IPS-NIHi7 (cell line): ENCODE data around the gene NSD2.
"Not testable (repeated sequence)": the region's sequence is repeated elsewhere in the genome, so short reads cannot be mapped to it uniquely, and the experiment has no call there.

Experiments used
- DNase-seq: peaks from one replicate; pipeline ENCODE4 v3.0.0; 2012; ENCODE audit warnings: mixed read lengths; ENCODE audit errors: extremely low spot score

Gene NSD2

DNA sequence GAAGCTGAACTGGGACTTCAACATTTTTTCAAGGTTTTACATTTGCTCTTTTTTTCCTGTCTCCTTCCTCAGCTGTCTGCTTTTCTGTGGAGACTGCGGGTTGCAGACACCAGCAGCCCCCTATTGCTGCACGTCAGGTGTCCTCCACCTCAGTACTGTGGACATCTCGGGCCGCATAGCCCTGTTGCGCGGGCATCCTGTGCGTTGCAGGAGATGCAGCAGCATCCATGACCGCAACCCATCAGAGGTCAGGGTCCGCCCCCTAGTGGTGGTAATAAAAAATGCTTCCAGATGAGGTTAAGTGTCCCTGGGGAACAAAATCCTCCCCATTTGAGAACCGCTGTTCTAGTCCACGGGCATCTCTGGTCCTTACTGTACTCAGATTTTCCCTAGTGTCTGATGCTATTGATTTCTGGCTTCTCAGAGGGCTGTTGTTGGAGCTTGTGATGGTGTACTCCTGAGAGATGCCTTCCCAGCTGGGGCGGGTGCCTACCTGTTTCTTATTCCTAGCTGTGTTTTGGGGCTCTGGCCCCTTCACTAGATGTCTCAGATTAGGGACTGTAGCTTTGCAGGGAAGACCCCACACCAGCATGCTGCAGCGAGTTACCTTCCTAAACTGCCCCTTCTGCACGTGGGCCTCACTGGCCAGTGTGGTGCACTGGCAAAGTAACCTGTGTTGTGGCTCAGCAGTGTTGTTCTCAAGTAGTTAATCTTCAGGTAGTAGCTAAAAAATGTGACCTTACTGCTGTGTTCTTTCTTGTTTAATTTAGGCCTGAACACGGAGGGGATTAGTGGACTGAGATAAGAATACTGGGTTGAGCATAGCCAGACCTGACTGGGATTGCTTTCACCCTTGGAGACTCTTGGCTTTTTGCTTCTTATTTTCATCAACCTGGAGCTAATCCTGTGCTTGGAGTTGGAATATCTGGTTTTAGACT lies 28.2 kb downstream of the NSD2 start:
- DNase-seq, result peak; percentile 96

DNA sequence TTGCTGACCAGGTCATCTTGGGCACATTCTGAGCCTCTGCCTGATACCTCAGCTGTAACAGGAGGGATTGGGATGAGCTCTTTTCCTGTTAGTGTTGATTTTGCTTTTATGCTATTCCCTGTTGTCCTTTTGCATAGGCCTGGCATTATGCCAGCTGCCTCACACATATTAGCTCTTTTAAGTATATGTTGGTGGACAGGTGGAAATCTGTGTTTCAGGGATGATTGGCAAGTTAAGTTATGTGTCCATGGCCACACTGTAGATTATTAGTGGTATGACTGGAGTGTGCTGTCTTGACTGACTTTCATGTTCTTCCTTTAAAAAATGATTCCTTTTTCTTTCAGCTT lies 28.9 kb downstream of the NSD2 start:
- no peak for DNase-seq

DNA sequence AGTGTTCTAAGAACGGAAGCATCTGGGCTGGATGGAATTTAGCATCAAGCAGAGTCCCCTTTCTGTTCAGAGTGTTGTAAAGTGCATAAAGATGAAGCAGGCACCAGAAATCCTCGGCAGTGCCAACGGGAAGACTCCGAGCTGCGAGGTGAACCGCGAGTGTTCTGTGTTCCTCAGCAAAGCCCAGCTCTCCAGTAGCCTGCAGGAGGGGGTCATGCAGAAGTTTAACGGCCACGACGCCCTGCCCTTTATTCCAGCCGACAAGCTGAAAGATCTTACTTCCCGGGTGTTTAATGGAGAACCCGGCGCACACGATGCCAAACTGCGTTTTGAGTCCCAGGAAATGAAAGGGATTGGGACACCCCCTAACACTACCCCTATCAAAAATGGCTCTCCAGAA lies 29.4 kb downstream of the NSD2 start:
- DNase-seq, result no peak

DNA sequence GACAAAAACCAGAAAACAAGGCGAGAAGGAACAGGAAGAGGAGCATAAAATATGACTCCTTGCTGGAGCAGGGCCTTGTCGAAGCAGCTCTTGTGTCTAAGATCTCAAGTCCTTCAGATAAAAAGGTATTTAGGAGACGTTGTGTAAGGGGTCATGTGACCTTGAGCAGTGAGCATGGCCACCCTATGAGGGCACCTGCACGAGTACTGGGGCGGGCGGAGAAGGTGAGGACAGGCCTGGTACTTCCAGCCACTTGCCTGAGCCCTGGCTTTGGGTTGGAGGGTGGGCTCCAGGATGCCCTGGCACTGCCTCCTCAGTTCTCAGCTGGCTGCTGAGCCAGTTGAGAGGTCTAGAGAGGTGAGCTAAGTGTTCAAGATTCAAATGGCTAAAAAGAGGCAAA lies 29.9 kb downstream of the NSD2 start:
- DNase-seq, result no peak

DNA sequence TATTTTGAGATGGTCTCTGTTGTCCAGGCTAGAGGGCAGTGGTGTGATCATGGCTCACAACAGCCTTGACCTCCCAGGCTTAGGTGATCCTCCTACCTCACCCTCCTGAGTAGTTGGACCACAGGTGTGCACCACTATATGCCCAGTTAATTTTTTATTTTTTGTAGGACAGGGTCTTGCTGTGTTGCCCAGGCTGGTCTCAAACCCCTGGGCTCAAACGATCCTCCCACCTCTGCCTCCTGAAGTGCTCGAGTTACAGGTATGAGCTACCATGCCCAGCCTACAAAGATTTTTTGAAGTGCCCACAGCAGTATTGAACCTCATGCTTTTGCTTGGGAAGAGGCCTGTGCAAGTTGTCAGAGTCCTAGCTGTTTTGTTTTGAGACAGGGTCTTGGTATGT lies 31.1 kb downstream of the NSD2 start:
- no peak for DNase-seq

DNA sequence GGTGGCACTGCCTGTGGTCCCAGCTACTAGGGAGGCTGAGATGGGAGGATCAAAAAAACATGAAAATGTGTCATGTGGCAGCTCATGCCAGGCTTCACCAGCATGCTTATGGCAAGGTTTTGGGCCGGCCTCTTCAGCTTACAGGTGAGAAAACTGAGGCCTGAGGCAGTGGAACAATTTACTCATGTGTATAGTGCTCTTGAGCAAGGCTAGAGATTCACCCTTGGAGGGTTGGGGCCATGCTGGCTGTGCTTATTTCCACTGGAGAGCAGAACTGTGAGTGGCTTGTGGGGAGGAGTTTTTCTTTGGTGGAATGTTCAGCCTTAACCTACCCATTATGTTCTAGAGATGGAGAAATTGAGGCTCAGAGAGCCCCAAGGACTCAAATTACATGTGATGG lies 31.8 kb downstream of the NSD2 start:
- no peak for DNase-seq

DNA sequence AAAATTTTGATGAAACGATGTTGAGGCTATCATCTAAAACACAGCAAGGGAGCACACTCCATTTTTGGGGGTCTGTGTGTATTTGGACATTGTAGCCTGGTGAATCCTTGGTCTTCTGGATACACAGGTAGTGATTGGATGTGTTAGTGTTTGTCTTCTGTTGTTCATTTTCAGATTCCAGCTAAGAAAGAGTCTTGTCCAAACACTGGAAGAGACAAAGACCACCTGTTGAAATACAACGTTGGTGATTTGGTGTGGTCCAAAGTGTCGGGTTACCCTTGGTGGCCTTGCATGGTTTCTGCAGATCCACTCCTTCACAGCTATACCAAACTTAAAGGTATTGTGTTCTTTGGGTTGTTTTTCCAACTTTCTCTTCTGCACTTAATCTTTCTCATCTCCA lies 32.8 kb downstream of the NSD2 start:
- DNase-seq, result no peak

DNA sequence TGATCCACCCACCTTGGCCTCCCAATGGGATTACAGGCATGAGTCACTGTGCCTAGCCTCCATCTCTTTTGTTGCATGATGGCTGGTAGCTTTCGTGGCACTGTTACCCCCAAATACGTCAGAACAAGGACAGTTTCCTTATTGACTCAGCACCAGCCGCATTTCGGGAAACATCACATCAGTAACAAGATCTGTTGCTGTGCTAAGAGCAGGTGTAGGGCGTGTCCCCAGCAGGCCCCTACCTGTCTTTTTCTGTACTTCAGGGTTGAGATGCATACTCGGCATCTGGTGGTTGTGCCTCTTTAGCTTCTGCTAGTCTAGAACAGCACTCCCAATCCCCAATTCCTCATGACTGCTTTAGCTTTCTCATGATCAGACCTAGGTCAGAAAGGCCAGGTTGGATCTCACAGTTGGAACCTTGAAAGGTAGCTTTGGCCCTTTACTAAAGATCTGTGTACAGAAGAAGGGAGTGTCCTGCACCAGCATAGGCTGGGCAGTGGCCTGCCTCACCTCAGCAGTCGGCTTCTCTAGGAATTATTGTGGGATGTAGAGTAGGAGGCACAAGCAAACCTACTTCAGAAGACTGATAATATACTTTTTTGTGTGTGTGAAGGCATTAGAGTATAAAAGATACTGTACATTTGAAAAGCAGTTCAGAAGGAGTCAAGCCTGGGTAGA lies 36.8 kb downstream of the NSD2 start:
- DNase-seq, result no peak

DNA sequence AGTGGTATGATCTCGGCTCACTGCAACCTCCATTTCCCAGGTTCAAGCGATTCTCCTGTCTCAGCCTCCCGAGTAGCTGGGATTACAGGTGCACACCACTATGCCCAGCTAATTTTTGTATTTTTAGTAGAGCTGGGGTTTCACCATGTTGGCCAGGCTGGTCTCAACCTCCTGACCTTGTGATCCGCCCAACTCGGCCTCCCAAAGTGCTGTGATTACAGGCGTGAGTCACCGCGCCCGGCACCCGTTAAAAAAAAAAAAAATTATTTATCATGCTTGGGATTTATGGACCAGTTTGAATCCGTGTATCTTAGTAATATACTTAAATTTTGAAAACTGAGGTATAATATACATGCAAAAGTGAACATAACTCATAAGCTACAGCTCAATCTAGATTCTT lies 38.5 kb downstream of the NSD2 start:
- DNase-seq, result not testable (repeated sequence)

DNA sequence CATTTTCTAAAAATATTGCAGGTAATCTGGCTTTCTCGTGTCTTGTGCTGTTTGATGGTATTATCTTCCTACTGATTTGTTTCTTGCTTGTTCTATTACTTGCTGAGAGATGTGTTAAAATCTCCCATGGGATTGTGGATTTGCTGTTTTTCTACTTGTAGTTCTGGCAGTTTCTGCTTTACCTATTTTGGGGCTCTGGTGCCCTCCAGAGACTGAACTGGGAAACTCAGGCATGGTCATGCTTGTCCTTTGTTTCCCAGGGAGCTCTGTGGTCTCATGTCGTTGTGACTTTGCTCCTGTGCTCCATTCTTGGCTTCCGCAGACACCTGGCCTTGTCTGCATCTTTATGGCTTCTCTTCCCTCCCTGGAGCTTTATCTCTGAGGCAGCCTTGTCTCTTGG lies 39.5 kb downstream of the NSD2 start:
- DNase-seq, result peak; percentile 79

DNA sequence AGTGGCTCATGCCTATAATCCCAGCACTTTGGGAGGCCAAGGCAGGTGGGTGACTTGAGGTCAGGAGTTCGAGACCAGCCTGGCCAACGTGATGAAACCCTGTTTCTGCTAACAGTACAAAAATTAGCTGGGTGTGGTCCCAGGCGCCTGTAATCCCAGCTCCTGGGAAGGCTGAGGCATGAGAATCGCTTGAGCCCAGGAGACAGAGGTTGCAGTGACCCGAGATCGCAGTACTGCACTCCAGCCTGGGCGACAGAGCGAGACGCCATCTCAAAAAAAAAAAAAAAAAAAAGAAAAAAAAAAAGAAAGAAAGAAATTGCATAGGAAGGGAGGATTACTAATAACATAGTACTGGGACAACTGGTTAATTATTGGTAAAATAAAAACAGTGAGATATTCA lies 40.1 kb downstream of the NSD2 start:
- DNase-seq, result not testable (repeated sequence)

DNA sequence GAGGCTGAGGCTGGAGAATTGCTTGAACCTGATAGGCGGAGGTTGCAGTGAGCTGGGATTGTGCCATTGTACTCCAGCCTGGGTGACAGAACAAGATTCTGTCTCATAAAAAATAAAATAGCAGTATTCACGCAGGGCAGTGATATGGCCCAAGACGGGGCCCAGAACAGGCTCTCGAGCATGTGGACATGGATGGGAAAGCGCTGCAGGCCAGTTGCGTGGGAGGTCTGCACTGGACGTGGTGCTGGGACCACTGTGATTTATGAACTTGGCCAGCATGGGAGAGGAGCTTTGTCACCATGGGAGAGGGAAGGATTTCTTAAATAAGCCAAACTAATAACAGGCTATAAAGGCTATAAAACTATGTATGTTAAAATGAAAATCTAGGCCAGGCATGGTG lies 51.6 kb downstream of the NSD2 start:
- no peak for DNase-seq

DNA sequence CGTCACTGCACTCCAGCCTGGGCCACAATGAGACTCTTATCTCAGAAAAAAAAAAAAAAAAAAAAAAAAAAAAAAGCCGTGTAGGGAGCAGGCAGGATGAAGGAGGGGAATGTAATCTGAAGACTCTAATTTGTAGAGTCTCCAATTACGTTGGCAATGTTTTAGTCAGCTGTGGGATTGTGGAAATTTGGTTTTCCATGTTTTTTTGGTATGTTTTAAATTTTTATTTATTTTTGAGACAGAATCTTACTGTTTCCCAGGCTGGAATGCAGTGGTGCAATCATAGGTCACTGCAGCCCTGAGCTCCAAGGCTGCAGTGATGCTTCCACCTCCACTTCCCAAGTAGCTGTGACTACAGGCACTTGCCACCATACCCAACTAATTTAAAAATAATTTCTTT lies 56.5 kb downstream of the NSD2 start:
- no peak for DNase-seq

DNA sequence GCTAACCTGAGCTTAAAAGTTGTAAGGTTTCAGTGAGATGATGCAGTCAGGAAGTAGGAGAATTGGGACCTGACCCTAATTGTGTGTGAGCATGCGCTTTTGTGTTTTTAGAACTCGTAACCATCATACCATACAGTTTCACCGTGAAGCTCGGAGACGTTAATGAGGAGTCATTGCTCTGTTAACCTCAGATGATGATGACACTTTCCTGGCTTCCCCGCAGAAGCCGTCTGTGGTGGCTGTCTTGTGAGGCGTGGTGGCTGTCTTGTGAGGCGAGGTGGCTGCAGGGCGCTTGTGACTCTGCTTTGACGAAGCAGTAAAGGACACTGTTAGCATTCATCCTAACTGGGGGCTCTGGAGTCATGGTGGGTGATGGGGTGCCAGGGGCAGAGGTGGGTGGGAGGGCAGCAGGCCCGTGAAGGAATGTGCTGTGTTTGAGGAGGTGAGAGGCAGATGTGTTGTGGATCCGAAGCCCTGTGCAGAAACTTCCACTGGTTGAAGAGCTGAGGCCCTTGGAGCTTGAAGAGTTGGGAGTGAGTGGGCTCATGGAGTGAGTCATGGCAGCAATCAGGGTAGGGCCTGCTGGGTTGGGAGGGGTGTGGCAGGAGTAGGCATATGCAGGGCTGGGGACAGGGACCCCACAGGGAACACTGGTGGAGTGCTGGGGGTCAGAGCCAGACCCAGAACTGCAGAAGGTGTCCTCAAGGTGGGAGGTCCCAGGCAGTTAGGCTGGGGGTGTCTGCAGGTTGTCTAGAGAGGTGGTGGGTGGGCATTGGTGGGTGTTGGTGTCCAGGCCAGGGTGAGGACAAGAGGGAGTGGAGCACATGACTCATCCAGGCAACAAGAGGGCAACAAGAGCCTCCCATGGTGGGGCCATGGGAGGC lies 57.4 kb downstream of the NSD2 start:
- no peak for DNase-seq

DNA sequence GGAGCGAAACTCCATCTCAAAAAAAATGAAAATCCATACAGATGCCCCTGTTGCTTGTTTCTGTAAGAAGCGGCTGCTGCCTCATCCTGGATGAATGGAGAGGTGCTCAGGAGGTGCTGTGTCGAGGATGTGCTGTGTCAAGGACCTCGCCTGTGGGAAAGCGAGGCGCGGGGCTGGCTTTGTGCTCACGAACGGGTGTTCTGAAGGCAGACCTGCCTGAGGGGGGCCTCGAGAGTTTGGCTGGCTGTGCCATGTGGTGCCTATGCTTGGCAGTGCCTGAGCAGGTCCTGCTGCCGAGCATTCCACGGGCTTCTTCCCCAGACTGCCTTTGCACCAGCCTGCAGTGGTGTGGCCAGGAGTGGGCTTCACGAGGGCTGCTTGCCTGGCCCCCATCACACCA lies 61.5 kb downstream of the NSD2 start:
- no peak for DNase-seq

DNA sequence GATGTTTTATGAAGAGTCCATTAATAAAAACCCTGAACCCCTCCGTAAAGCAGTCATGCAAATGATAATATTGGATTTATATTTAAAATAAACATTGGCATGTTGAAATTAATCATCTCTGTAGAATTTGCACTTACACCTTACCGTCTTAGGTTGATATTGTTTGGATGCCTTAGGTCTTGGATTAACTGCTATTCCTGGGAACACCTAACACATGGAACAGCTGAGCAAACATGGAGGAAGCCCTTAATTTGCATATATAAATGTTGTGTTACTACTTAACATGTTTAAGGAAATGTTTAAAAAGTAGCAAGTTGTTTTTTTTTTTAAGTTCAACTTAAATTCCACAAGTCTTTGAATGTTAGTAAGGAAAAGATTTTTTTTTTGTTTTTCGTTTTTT lies 62.5 kb downstream of the NSD2 start:
- no peak for DNase-seq

DNA sequence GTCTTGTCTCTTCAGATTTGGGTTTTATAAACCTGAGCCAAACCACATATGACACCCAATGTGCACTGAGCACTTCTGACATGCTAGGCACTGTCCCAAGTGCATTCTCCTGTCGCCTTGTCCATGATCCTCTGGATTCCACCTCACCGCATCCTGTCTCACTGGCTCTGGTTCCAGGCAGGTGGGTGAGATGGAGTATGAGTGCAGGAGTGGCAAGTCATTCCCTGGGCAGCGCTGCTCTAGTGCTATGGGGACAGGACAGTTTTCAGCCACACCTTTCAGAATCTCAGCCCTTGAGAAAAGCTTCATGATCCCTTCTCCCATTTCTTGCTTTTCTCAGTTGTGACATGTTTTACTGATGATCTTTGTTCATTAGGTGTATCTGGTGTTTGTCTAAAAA lies 66.4 kb downstream of the NSD2 start:
- no peak for DNase-seq

DNA sequence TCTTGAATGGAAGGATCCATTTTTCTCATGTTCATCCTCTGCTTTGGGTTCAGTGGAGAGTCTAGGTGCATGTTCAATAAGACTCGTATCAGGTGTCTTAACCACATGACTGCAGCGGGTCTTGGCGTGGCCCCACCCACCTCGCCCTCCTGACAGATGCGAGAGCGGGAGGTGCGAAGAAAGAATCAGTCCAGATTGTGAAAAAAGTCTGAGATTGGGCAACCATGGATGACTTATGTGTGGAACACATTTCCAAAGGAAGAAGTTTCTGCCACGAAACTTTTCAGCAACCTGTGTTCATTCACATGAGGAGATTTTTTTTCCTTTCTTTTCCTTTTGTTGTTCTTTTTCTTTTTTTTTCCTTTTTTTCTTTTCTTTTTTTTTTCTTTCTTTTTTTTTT lies 66.8 kb downstream of the NSD2 start:
- no peak for DNase-seq

DNA sequence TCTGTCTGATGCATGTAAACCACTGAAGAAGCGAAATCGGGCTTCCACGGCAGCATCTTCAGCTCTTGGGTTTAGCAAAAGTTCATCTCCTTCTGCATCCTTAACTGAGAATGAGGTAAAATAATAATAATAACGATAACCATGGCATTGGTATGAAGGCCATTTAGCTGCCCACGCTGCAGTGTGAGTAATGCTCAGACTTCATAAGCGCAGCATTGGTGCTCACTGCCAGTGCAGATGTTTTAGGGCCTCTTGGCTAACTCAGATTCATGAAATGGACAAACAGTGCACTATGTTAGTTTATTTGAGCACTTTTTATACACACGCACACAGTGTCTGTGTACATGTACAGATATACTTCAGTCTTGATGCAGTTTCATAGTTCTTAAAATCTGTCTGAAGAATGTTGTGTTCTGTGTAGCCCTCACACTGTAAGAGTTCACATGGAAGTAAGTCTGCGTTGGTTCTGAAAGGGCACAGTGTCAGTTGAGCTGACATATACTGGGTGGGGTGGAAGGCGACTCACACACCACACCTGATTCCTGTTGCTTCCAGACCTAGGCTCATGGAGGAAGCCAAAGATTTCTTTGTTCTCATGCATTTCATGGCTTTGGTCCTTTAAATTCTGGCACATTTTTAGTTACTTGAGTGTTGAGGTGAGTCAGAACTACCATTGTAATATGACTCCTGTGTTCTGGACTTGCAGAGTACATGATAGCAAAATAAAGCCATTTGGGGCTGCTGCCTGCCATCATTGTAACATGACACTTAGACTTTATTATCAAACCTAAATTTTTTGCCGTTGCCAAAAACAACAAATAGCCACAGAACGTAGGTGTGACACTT lies 68.7 kb downstream of the NSD2 start:
- no peak for DNase-seq

DNA sequence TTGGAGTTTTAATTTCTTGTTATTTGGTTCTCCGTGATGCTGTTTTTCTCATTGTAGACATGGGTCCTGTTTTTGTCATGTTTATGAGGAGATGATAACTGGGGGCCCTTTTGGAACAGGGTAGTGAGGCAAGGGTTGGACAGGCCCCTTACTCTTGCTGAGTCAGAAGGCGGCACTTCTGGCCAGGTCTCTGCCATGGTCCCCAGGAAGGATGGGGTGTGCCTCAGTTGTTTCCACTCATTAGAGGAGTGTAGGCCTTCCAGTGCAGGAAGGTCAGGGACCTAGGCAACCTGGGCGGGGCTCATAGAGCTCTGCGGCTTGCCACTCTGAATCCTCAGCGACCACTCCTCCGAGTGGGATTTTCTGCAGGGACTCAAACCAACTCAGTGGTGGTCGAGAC lies 69.4 kb downstream of the NSD2 start:
- no peak for DNase-seq

DNA sequence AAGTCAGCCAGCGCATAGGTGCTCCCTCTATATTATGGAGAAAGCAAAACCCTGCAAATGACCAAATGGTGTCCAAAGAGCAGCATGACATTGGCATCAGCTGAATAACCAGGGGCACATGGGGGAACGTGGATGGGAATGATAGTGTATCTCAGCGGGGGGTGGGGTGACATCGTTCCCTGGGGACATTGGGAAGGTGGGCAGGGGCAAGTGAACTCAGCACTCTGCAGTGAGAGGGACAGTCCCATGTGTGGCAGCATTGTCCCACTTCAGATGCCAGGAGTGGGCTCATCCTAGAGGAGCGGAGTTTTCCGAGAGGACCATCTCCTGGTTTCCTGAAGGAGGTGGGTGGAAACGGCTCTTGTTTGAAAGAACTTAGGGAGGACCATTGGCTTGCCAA lies 72.7 kb downstream of the NSD2 start:
- no peak for DNase-seq
